Ramos (cell line): ENCODE results near the gene LIN37.

Source experiments
- in situ Hi-C: fragments of 300-500 bp; cut with MboI; formaldehyde crosslinking; loops from one replicate; pipeline ENCODE4 v1.14.3; 2022; ENCODE audit warnings: low sequenced_read_pairs; ENCODE audit not compliant: unreplicated experiment

Gene LIN37

GRCh38 chr19:35750167-35750566 is 1.8 kb downstream of the LIN37 start:
- in situ Hi-C loops = no loop called here

- in situ Hi-C loops = no loop called here
These were observed 3.7 kb downstream of the LIN37 start for GRCh38 chr19:35751839-35752745.

- in situ Hi-C loops = no loop called here
These were observed 4.5 kb downstream of the LIN37 start for GRCh38 chr19:35752746-35753350.

DNA sequence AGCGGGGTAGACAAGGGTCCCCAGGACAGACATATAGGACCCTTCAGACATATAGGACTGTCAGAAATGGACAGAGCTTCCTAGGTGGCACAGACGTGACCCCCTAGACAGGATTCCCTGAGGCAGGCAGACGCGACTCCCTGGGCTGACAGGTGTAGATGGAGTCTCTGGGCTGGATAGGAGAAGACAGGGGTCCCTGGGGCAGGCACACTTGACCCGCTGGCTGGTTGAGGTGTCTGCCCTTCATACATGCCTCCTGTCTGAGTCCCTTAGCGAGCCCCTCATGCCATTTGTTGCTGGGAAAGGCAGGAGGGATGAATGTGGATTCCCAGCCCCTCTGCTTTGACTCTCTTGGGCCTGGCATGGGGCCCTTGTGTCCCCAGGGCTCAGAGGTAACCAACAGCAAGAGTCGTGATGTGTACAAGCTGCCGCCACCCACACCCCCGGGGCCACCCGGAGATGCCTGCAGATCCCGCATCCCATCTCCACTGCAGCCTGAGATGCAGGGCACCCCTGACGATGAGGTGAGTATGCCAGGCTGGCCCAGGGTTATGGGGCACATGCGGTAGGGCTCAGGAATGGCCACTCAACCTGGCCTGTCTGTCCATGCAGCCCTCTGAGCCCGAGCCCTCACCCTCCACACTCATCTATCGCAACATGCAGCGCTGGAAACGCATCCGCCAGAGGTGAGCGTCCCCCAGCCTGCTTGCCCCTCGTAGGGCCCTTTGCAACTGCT is 5.4 kb downstream of the LIN37 start:
- in situ Hi-C loops = no loop called here

GRCh38 chr19:35754370-35755130 is 6.2 kb downstream of the LIN37 start:
- in situ Hi-C loops = no loop called here

DNA sequence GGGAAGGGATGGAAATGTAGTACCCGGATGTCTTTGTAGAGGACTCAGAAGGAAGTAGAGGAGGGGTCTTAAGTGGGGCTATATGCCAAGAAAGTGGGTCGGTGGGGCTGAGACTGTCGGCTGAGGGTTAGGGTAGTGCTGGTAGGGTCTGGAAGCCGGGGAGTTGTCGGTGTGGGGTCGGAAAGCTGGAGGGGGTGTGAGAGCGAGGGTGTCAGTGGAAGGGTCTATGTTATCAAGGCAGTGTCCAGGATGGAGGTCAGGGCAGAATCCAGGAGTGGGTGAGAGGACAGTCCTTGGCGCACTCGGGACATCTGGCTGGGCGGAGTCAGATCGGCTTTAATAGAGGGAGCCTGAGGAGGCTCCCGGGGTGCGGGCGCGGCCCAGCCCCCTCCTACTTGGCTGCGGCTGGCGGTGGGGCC is 6.8 kb downstream of the LIN37 start:
- in situ Hi-C loops = no loop called here

- in situ Hi-C loops = no loop called here
These were observed 7.4 kb downstream of the LIN37 start for GRCh38 chr19:35755550-35756376.

GRCh38 chr19:35756377-35757230 is 8.2 kb downstream of the LIN37 start, which contains the start of gene HSPB6:
TSS of gene HSPB6 (minus strand) at chr19:35757029. CDS start at chr19:35757008, 21 bp downstream.
- in situ Hi-C loops = no loop called here

GRCh38 chr19:35757231-35757748 is 8.9 kb downstream of the LIN37 start:
- in situ Hi-C loops = no loop called here

GRCh38 chr19:35757749-35758608 is 9.6 kb downstream of the LIN37 start, which contains the start of gene PROSER3:
TSS of gene PROSER3 (plus strand) at chr19:35758176. CDS start at chr19:35758216, 40 bp downstream.
- in situ Hi-C loops = no loop called here

GRCh38 chr19:35759697-35760096 is 11.3 kb downstream of the LIN37 start:
- in situ Hi-C loops = no loop called here

GRCh38 chr19:35760711-35761349 is 12.5 kb downstream of the LIN37 start:
- in situ Hi-C loops = no loop called here

DNA sequence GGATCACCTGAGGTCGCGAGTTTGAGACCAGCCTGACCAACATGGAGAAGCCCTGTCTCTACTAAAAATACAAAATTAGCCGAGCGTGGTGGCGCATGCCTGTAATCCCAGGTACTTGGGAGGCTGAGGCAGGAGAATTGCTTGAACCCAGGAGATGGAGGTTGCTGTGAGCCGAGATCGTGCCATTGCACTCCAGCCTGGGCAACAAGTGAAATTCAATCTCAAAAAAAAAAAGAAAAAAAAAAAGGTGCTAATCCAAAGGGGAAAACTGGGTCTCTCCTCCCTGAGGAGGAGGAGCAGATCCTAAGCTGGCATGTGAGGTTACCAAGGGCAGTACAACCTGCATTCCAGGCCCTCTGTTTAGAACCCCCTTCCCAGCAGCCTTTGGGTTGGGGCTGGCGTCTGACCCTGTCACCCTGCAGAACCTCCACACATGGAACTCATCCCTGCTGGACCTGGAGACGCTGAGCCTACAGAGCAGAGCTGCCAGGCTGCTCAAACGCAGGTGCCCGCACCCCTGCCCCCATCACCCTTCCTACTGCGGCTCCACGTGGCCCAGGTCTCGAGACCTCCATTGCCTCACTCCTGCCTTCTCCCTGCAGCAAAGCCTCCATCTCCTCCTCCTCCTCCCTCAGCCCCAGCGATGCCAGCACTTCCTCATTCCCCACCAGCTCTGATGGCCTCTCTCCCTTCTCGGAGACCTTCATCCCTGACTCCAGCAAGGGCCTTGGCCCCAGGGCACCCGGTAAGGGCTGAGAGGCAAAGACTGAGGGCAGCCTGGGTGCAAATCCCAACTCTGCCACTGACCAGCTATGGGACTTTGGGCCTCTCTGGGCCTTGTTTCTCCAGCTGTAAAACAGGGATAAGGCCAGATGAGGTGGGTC is 16.3 kb downstream of the LIN37 start:
- in situ Hi-C loops = no loop called here

DNA sequence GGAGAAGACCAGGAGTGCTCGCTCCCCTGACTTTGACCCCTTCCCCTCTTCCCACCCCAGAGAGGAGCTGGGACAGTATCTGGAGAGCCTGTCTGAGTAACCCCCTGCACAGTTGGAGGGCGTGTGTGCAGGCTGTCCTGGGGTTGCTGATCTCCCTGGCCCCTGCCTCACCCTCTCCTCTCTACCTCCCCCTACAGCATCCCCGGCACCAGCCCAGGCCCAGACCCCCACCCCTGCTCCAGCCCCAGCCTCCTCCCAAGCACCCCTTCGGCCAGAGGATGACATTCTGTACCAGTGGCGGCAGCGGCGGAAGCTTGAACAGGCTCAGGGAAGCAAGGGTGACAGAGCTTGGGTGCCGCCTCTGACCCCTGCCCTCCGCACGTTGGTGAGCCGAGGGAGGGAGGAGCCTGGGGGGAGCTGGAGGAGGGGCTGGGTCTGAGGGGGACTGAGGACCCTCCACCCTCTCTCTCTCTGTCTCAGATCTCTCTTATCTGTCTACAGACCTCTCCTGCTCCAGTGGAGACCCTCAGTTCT is 18.3 kb downstream of the LIN37 start:
- in situ Hi-C loops = no loop called here

DNA sequence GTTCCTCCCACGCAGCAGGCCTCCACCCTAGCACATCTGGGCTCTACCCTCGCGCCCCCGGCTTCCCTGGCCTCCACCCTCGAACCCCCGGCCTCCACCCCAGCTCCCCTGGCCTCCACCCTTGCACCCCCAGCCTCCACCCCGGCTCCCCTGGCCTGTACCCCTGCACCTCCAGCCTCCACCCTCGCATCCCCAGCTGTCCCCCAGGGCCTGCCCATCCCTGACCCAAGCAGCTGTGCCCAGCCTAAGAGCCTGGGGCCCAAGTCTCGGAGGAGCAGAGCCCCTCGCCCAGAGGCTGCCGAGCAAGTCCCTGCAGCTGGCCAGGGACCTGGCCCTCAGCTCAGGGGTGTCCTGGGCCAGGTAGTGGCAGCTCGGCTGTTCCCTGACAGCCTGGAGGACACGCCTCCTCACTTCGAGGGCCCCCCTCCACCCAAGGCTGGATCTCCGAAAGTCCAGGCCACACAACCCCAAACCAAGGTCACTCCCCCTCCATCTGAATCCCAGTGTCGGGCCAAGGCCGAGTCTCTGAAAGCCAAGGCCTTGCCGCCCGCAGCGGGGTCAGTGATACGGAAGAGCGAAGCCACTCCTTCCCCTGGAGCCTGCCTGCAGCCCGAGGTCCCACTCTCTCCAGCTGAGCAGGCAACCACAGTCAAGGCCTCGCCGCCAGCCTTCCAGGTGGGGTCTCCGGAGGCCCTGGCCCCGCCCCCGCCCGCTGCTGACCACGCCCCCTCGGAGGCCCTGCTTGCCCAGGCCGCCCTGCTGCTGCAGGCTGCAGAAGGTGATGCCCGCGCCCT is 19.1 kb downstream of the LIN37 start:
- in situ Hi-C loops = no loop called here
